Keratinocyte (primary cell): ENCODE data around the gene HEATR1. TPM values are rescaled to one million over a fixed set of nuclear protein-coding genes. Genes with fewer than 3 reads are reported as not detected.

ENCODE experiments used
- DNase-seq: peaks from one replicate; pipeline ENCODE4 v3.0.0-alpha.2; 2011; ENCODE audit warnings: low read depth, missing footprints, low spot score
- FAIRE-seq: peaks from 2 replicates; lab custom pipeline; 2011; peaks lifted over from hg19 to GRCh38; lab: Jason Lieb, UNC
- H2AFZ ChIP-seq: 2 replicates; pipeline ENCODE4 v1.6.0; 2012; ENCODE audit warnings: low read length, control low read depth, inconsistent platforms; ENCODE audit not compliant: control insufficient read depth
- H3K27ac ChIP-seq: 2 replicates; pipeline ENCODE4 v1.5.1; 2011; ENCODE audit warnings: low read length; ENCODE audit not compliant: control insufficient read depth, insufficient read depth
- H3K27me3 ChIP-seq: 3 replicates; pipeline ENCODE4 v1.6.0; 2011; ENCODE audit warnings: low read length; ENCODE audit not compliant: control insufficient read depth, insufficient read depth; ENCODE audit errors: extremely low read depth
- H3K36me3 ChIP-seq, 2 experiments: 2 replicates in 1 of 2; 3 replicates in 1 of 2; pipeline ENCODE4 v1.5.1; 2011; ENCODE audit warnings: low read length in 2 of 2, mild to moderate bottlenecking in 1 of 2; ENCODE audit not compliant: control insufficient read depth in 2 of 2, insufficient read depth in 2 of 2; ENCODE audit errors: extremely low read depth in 1 of 2
- H3K4me1 ChIP-seq: 3 replicates; pipeline ENCODE4 v1.5.1; 2011; ENCODE audit warnings: low read length; ENCODE audit not compliant: control insufficient read depth, insufficient read depth; ENCODE audit errors: extremely low read depth
- H3K4me2 ChIP-seq: 3 replicates; pipeline ENCODE4 v1.6.0; 2011; ENCODE audit warnings: low read depth, low read length; ENCODE audit not compliant: control insufficient read depth, insufficient read depth; ENCODE audit errors: extremely low read depth
- H3K4me3 ChIP-seq, 3 experiments: fragments of 200-600 bp in 1 of 3; sonication (generic) in 1 of 3; 2 replicates in 2 of 3; 3 replicates in 1 of 3; pipeline ENCODE4 v1.5.1; 2011 to 2016; ENCODE audit warnings: low read length in 3 of 3, mild to moderate bottlenecking in 3 of 3, control low read depth in 2 of 3, inconsistent platforms in 1 of 3, low read depth in 1 of 3, mixed read lengths in 1 of 3, mixed run types in 1 of 3, moderate library complexity in 1 of 3; ENCODE audit not compliant: control insufficient read depth in 2 of 3, insufficient read depth in 2 of 3; ENCODE audit errors: extremely low read depth in 1 of 3
- H3K79me2 ChIP-seq: 2 replicates; pipeline ENCODE4 v1.6.0; 2012; ENCODE audit warnings: low read length; ENCODE audit not compliant: control insufficient read depth, insufficient read depth
- H3K9ac ChIP-seq: 3 replicates; pipeline ENCODE4 v1.6.0; 2011; ENCODE audit warnings: low read length; ENCODE audit not compliant: control insufficient read depth, insufficient read depth; ENCODE audit errors: extremely low read depth
- H3K9me1 ChIP-seq: 3 replicates; pipeline ENCODE4 v1.6.0; 2011; ENCODE audit warnings: low read length; ENCODE audit not compliant: control insufficient read depth, insufficient read depth; ENCODE audit errors: extremely low read depth
- H3K9me3 ChIP-seq: 2 replicates; pipeline ENCODE4 v1.5.1; 2012; ENCODE audit warnings: low read depth, low read length; ENCODE audit not compliant: control insufficient read depth
- H4K20me1 ChIP-seq: 3 replicates; pipeline ENCODE4 v1.6.0; 2011; ENCODE audit warnings: low read length; ENCODE audit not compliant: control insufficient read depth, insufficient read depth; ENCODE audit errors: extremely low read depth
- EZH2 ChIP-seq: IDR thresholded peaks from one replicate; pipeline ENCODE4 v1.6.1; 2012; ENCODE audit warnings: inconsistent platforms, mild to moderate bottlenecking, low read length, moderate library complexity
- dilution Hi-C: fragments of 300-500 bp; cut with MboI; formaldehyde crosslinking; loops from one replicate; pipeline ENCODE4 v1.7.0; 2020; ENCODE audit warnings: low sequenced_read_pairs; ENCODE audit not compliant: extremely low pct_ligation_motif_present
- polyA plus RNA-seq, 5 experiments: library from polyadenylated mRNA; depleted of rRNA in 3 of 5; stranded (reverse) in 3 of 5; stranded (forward) in 1 of 5; unstranded in 1 of 5; fragments of >200 nt; gene quantifications; 1 replicate in 1 of 5; 2 replicates in 3 of 5; 3 replicates in 1 of 5; pipeline versions ENCODE4 v1.2.1 to v1.2.3, GENCODE V29; 2011 to 2012; ENCODE audit warnings: missing spikeins in 2 of 5, low read depth in 1 of 5, low replicate concordance in 1 of 5
- TF ChIP-seq, protein P1 (sequence below), 3 experiments: IDR thresholded peaks in 1 of 3; conservative IDR thresholded peaks in 1 of 3; optimal IDR thresholded peaks in 1 of 3; 2 replicates in 2 of 3; 3 replicates in 1 of 3; pipeline versions ENCODE3 to v1.5.1; 2011; ENCODE audit warnings: low read length in 3 of 3, mild to moderate bottlenecking in 3 of 3, moderate library complexity in 2 of 3, control low read depth in 1 of 3, inconsistent platforms in 1 of 3; ENCODE audit not compliant: insufficient read depth in 2 of 3; ENCODE audit errors: extremely low read depth in 1 of 3

HEATR1 gene
- polyA plus RNA-seq, 1 donor (not counting 4 experiments of a cell fraction or from before 2014, with no cell fraction given), result 19.5 TPM

- Histone ChIP-seq H2AFZ (no peak overlapping the region), H3K4me3 (no peak overlapping the region), H3K9ac (no peak overlapping the region), H3K4me1 (no peaks in the 10 kb centered on the region), H3K9me3 (no peaks in the 10 kb centered on the region), H4K20me1 (no peaks in the 10 kb centered on the region), H3K4me2 (no peak overlapping the region), H3K27me3 (no peaks in the 10 kb centered on the region), H3K27ac (no peak overlapping the region), H3K9me1 (no peaks in the 10 kb centered on the region), H3K36me3 (no peaks in the 10 kb centered on the region), H3K79me2 (no peaks in the 10 kb centered on the region)
- TF ChIP-seq, protein P1, sequence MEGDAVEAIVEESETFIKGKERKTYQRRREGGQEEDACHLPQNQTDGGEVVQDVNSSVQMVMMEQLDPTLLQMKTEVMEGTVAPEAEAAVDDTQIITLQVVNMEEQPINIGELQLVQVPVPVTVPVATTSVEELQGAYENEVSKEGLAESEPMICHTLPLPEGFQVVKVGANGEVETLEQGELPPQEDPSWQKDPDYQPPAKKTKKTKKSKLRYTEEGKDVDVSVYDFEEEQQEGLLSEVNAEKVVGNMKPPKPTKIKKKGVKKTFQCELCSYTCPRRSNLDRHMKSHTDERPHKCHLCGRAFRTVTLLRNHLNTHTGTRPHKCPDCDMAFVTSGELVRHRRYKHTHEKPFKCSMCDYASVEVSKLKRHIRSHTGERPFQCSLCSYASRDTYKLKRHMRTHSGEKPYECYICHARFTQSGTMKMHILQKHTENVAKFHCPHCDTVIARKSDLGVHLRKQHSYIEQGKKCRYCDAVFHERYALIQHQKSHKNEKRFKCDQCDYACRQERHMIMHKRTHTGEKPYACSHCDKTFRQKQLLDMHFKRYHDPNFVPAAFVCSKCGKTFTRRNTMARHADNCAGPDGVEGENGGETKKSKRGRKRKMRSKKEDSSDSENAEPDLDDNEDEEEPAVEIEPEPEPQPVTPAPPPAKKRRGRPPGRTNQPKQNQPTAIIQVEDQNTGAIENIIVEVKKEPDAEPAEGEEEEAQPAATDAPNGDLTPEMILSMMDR (optimal IDR thresholded peaks at IDR 0.05 in 1 of 3, IDR thresholded peaks at IDR 0.05 in 1 of 3, conservative IDR thresholded peaks at IDR 0.05 in 1 of 3; ENCODE audit: extremely low read depth in 1 of 3, insufficient read depth in 2 of 3, low read length in 3 of 3), result no peak
- TF ChIP-seq EZH2, result no peak
- dilution Hi-C loops, result no loop called here
- FAIRE-seq, result no peak
- DNase-seq, result no peak
These were observed 35.4 kb upstream of the HEATR1 start for GRCh38 chr1:236639686-236640085.

DNA sequence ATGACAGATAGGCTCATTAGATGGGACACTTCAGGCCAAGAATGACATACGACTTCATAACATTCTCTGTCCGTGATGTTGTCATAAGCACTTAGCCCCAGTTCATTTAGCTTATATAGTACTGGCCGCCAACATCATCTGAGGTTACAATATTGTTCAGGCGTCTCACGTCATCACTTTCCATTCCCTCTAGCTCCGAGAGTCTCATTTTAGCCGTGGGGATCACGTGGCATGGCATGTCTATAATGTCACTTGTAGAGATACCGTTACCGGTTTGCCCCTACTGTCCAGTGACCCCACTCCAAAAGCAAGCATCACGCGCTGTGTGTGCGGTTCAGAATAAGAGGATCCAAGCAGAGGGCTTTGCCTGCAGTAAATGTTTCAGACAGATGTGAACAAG is 34.6 kb upstream of the HEATR1 start:
- Histone ChIP-seq H3K36me3 (no peaks in the 10 kb centered on the region), H2AFZ (no peak overlapping the region), H3K27ac (no peak overlapping the region), H3K9me1 (no peaks in the 10 kb centered on the region), H3K79me2 (no peaks in the 10 kb centered on the region), H3K4me3 (no peak overlapping the region), H3K9me3 (no peaks in the 10 kb centered on the region), H3K27me3 (no peaks in the 10 kb centered on the region), H4K20me1 (no peaks in the 10 kb centered on the region), H3K4me1 (no peaks in the 10 kb centered on the region), H3K9ac (no peak overlapping the region), H3K4me2 (no peak overlapping the region)
- dilution Hi-C loops, result no loop called here
- FAIRE-seq (no peak), DNase-seq (no peak)
- no peak for TF ChIP-seq EZH2
- TF ChIP-seq, protein P1 (optimal IDR thresholded peaks at IDR 0.05 in 1 of 3, IDR thresholded peaks at IDR 0.05 in 1 of 3, conservative IDR thresholded peaks at IDR 0.05 in 1 of 3; ENCODE audit: extremely low read depth in 1 of 3, insufficient read depth in 2 of 3, low read length in 3 of 3), result no peak
